Spleen (tissue), 11 donors: ENCODE measurements around the gene LMF2. TPM values are rescaled to one million over a fixed set of nuclear protein-coding genes. Genes with fewer than 3 reads are reported as not detected.

Experiments
- DNase-seq: peaks from one replicate; pipeline ENCODE4 v3.0.0-alpha.2; 2020
- H3K27ac ChIP-seq, 8 donors: fragments of 200-600 bp; sonication (generic) in 7 of 8; 1 replicate in 4 of 8; 2 replicates in 4 of 8; pipeline versions ENCODE4 v1.5.0 to v1.8.0; 2016 to 2021; ENCODE audit warnings: inconsistent platforms in 4 of 8, mild to moderate bottlenecking in 4 of 8, moderate library complexity in 1 of 8
- H3K27me3 ChIP-seq, 7 donors: fragments of 200-600 bp; sonication (generic) in 6 of 7; replicated peaks in 1 of 7; 1 replicate in 4 of 7; 2 replicates in 3 of 7; pipeline versions ENCODE4 v1.5.0 to v1.8.0; 2016 to 2021; ENCODE audit warnings: inconsistent platforms in 3 of 7, mild to moderate bottlenecking in 1 of 7
- H3K36me3 ChIP-seq, 6 donors: fragments of 200-600 bp; sonication (generic) in 5 of 6; 1 replicate in 4 of 6; 2 replicates in 2 of 6; pipeline versions ENCODE4 v1.5.0 to v1.8.0; 2016 to 2021; ENCODE audit warnings: inconsistent platforms in 2 of 6
- H3K4me1 ChIP-seq, 6 donors: fragments of 200-600 bp; sonication (generic) in 5 of 6; 1 replicate in 3 of 6; 2 replicates in 3 of 6; pipeline versions ENCODE4 v1.5.0 to v1.8.0; 2016 to 2021; ENCODE audit warnings: inconsistent platforms in 3 of 6
- H3K4me3 ChIP-seq, 8 donors: fragments of 200-600 bp; sonication (generic) in 7 of 8; 1 replicate in 4 of 8; 2 replicates in 4 of 8; pipeline versions ENCODE4 v1.5.0 to v1.8.0; 2016 to 2021; ENCODE audit warnings: inconsistent platforms in 4 of 8, mild to moderate bottlenecking in 4 of 8, moderate library complexity in 2 of 8
- H3K9me3 ChIP-seq, 8 donors: fragments of 200-600 bp; sonication (generic) in 7 of 8; 1 replicate in 4 of 8; 2 replicates in 4 of 8; pipeline versions ENCODE4 v1.5.0 to v1.8.0; 2016 to 2021; ENCODE audit warnings: inconsistent platforms in 4 of 8
- POLR2A ChIP-seq, 3 donors: fragments of 450-650 bp; IDR thresholded peaks; one replicate each; pipeline ENCODE4 v1.5.1; 2017; ENCODE audit warnings: antibody characterized with exemption in 3 of 3, mild to moderate bottlenecking in 1 of 3
- POLR2AphosphoS5 ChIP-seq, 3 donors: sonication (generic); formaldehyde crosslinking; IDR thresholded peaks; one replicate each; pipeline ENCODE4 v1.5.1; 2017; ENCODE audit warnings: antibody characterized with exemption in 3 of 3
- WGBS, 5 donors: extraction: QIAGEN DNeasy Blood & Tissue Kit in 3 of 5; methylation state at CpG; one replicate each; pipeline versions ENCODE4 v1.1.5 to v1.1.7; 2013 to 2018; 5-methylcytosine and 5-hydroxymethylcytosine counted together
- intact Hi-C: fragments of 100-400 bp; cut with DNase I; formaldehyde crosslinking; loops from one replicate; pipeline ENCODE4 v1.15.0; 2023; ENCODE audit warnings: low total_unique reads
- polyA plus RNA-seq, 3 donors: library from polyadenylated mRNA; stranded (reverse); fragments of 200-250 nt; gene quantifications; one replicate each; pipeline ENCODE4 v1.2.1, GENCODE V29; 2013
- total RNA-seq, 7 donors: library from RNA; depleted of rRNA in 3 of 7; stranded (reverse); fragments of >200 nt in 3 of 7; fragmentation: NEBNext Ultra II Directional in 4 of 7; extraction: Animal tissue kit (Norgen Biotek cat#: 25700) in 4 of 7; gene quantifications; one replicate each; pipeline versions ENCODE4 v1.1.0 to v1.2.1, GENCODE V29; 2016 to 2021
- TF ChIP-seq, protein P1 (sequence below), 11 experiments: fragments of 200-600 bp in 7 of 11; fragments of 450-650 bp in 4 of 11; sonication (generic) in 4 of 11; IDR thresholded peaks in 8 of 11; conservative IDR thresholded peaks in 3 of 11; 1 replicate in 7 of 11; 2 replicates in 4 of 11; pipeline versions ENCODE4 v1.4.0 to v1.8.0; 2016 to 2021; ENCODE audit warnings: antibody characterized with exemption in 11 of 11, inconsistent platforms in 4 of 11, mild to moderate bottlenecking in 1 of 11
- donor health status: healthy with polysubstance abuse.
- donor health status: DM: no; HTN: no; CAD: no; lungs with moderate emphysema.
- donor health status: DM: no; HTN: no; CAD: no.
- donor health status: Bipolar disorder and iron deficiency.
- donor health status: healthy.
- donor health status: DM: no; HTN: no; CAD: no.
- donor health status: DM: yes; HTN: yes; CAD: no.

Gene LMF2
- total and polyA plus RNA-seq, 10 donors = 36.6 to 81.1 (median 70.0) TPM

DNA sequence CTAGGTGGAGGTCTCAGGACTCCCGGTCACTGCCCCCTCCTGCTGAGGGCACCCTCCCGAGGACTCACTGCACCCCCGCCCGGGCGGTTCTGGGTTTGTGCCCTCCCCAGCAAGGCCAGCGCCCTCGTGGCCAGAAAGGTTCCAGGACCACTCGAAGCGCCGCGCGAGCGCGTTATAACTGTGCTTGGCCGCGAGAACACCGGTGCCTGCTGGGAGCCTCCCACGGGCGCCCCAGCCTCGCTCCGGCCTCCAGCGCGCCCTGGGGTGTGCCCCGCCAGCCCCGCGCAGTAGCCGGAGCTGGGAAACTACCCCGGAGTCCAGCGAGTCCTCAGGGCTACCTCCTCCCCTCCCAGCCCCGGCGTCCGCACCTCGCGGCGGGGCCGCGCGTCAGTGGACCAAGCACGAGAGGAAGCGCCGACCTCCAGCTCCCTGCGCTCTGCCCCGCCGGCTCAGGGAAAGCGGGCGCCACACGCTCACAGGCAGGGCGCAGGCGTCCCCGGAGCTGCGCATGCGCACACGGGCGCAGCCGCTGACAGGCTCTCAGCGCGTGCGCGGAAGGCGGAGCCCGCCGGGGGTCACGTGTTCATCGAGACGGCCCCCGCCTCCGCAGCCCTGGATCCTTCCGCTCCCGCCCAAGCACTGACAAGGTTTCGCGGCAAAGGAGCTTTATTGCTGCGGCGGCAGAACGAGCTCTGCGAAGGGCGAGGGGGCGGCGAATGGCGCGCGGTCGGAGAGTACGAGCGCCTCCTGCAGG lies 17.8 kb upstream of the LMF2 start, which contains the start of gene SCO2:
Gene SCO2 (minus strand): TSS at position 495 of the 754 bp plus-strand sequence. CDS start 1,187 bp downstream, outside the sequence.
- Histone ChIP-seq H3K27me3 (no peaks in the 10 kb centered on the region), H3K27ac (peak within 1 kb of the TSS; percentile 81 to 100 (median 99)), H3K4me1 (peaks cover 30 to 73% (median 52%) of the 10 kb centered on the region in 6 donors), H3K9me3 (no peaks in the 10 kb centered on the region), H3K4me3 (peak within 1 kb of the TSS; percentile 39 to 97 (median 82)), H3K36me3 (peaks cover 0 to 59% (median 37%) of the 10 kb centered on the region in 6 donors)
- DNase-seq = peak; percentile 99
- 0 to 1% (median 1%) methylated on average over 19 to 84 of the region's 84 CpGs for WGBS, 5 donors
- intact Hi-C loops = no loop called here
- TF ChIP-seq POLR2AphosphoS5 (IDR thresholded peaks at IDR 0.05) (peak; percentile 96 to 97 (median 96)), POLR2A (IDR thresholded peaks at IDR 0.05) (peak; percentile 42 to 72 (median 70))
- TF ChIP-seq, protein P1, sequence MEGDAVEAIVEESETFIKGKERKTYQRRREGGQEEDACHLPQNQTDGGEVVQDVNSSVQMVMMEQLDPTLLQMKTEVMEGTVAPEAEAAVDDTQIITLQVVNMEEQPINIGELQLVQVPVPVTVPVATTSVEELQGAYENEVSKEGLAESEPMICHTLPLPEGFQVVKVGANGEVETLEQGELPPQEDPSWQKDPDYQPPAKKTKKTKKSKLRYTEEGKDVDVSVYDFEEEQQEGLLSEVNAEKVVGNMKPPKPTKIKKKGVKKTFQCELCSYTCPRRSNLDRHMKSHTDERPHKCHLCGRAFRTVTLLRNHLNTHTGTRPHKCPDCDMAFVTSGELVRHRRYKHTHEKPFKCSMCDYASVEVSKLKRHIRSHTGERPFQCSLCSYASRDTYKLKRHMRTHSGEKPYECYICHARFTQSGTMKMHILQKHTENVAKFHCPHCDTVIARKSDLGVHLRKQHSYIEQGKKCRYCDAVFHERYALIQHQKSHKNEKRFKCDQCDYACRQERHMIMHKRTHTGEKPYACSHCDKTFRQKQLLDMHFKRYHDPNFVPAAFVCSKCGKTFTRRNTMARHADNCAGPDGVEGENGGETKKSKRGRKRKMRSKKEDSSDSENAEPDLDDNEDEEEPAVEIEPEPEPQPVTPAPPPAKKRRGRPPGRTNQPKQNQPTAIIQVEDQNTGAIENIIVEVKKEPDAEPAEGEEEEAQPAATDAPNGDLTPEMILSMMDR (IDR thresholded peaks at IDR 0.05 in 8 of 11, conservative IDR thresholded peaks at IDR 0.05 in 3 of 11) = peak in 5 of 11 experiments; percentile 12 to 48 (median 40)

GRCh38 chr22:50524676-50525103 lies 17.2 kb upstream of the LMF2 start:
- H3K27ac ChIP-seq = peak overlapping the region; percentile 81 to 100 (median 99)
- no peak for DNase-seq
- intact Hi-C loops = no loop called here
- peaks cover 0 to 65% (median 41%) of the 10 kb centered on the region in 6 donors for H3K36me3 ChIP-seq
- H3K4me1 ChIP-seq = peaks cover 30 to 69% (median 48%) of the 10 kb centered on the region in 6 donors
- TF ChIP-seq, protein P1 (IDR thresholded peaks at IDR 0.05 in 8 of 11, conservative IDR thresholded peaks at IDR 0.05 in 3 of 11) = no peak
- no peak for TF ChIP-seq POLR2AphosphoS5 (IDR thresholded peaks at IDR 0.05)
- no peak for TF ChIP-seq POLR2A (IDR thresholded peaks at IDR 0.05)
- H3K9me3 ChIP-seq = no peaks in the 10 kb centered on the region
- 5 to 9% (median 8%) methylated on average over 19 of the region's 19 CpGs for WGBS, 5 donors
- H3K4me3 ChIP-seq = peak overlapping the region; percentile 39 to 97 (median 82)
- no peaks in the 10 kb centered on the region for H3K27me3 ChIP-seq

- no peak for TF ChIP-seq POLR2A (IDR thresholded peaks at IDR 0.05)
- peak in 1 of 3 donors; percentile 64 for TF ChIP-seq POLR2AphosphoS5 (IDR thresholded peaks at IDR 0.05)
- Histone ChIP-seq H3K4me3 (peak overlapping the region in 7 of 8 donors; percentile 80 to 97 (median 84)), H3K4me1 (peaks cover 29 to 62% (median 43%) of the 10 kb centered on the region in 6 donors), H3K27ac (peak overlapping the region in 4 of 8 donors; percentile 99 to 100 (median 100)), H3K27me3 (no peaks in the 10 kb centered on the region), H3K9me3 (no peaks in the 10 kb centered on the region), H3K36me3 (peaks cover 0 to 68% (median 47%) of the 10 kb centered on the region in 6 donors)
- intact Hi-C loops = no loop called here
- 76 to 90% (median 85%) methylated on average over 8 to 25 of the region's 25 CpGs for WGBS, 5 donors
- no peak for DNase-seq
Measured at GRCh38 chr22:50523806-50524675, 16.5 kb upstream of the LMF2 start.

GRCh38 chr22:50523458-50523805 lies 15.9 kb upstream of the LMF2 start:
- no peak for TF ChIP-seq POLR2A (IDR thresholded peaks at IDR 0.05)
- TF ChIP-seq POLR2AphosphoS5 (IDR thresholded peaks at IDR 0.05) = no peak

More at GRCh38 chr22:50523458-50523805, 15.9 kb upstream of the LMF2 start:
- H3K27ac ChIP-seq = no peak overlapping the region
- peaks cover 24 to 56% (median 37%) of the 10 kb centered on the region in 6 donors for H3K4me1 ChIP-seq
- WGBS, 5 donors = 91 to 97% (median 94%) methylated on average over 13 to 16 of the region's 16 CpGs
- H3K4me3 ChIP-seq = no peak overlapping the region
- no peak for DNase-seq
- H3K36me3 ChIP-seq = peaks cover 0 to 68% (median 53%) of the 10 kb centered on the region in 6 donors
- intact Hi-C loops = no loop called here
- no peaks in the 10 kb centered on the region for H3K27me3 ChIP-seq
- no peaks in the 10 kb centered on the region for H3K9me3 ChIP-seq
